HG03064 (cell line): ENCODE results near the gene KNSTRN.

Experiments
- ATAC-seq: cut with Tn5 transposase; IDR thresholded peaks from one replicate; pipeline ENCODE4 v1.9.1; 2021; ENCODE audit warnings: low read depth; ENCODE audit not compliant: unreplicated experiment

The KNSTRN gene

DNA sequence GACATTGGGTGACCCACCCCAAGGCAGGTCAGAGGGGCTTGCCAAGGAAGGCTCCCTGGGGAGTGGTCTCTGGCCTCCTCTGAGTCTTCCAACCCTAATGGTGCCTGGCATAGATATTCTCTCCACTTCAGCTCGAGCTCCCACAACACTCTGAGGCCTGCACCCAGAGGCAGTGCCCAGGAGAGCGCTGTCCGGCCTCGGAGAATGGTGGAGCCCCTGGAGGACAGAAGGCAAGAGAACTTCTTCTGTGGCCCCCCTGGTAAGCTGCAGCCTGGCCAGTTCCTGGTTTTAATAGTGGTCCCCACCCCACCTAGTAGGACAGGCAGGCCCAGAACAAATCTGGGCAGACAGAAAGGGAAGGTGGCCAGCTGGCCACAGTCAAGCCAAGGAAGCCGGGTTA lies 17.5 kb upstream of the KNSTRN start:
- no peak for ATAC-seq

DNA sequence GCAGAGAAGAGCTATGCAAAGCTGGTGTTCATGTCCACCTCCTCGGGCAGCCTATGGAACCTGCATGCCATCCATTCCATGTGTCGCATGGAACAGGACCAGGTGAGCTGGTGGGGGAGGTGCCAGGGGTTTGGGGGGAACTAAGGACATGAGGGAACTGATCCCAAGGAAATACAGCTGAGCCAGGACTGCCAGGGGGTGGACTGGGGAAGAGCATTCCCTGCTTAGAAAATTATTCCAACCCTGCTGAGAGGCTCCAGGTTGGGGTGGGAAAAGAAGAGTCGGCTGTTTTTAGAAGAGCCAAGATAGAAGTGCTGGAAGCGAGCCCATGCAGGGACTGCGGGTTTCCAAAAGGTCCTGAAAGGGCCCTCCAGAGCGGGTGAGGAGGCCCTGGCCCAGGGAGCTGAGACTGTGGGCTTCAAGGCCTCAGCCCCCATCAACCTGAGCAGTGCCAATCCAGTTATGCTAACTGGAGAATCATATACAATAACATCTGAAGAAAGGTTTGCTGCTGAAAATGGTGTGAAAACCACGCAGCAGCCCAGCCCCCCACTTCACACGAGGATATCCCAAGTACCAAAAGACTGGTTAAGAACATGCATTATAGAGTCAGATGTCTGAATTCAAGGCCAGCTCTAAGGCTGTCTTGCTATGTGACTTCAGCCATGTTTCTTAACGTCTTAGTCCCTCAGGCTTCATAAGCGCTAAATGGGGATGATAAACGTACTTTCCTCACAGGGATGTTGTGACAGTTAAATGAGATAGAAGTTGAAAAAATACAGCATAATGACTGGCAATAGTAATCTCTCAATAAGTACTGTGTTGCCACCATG lies 16.7 kb upstream of the KNSTRN start:
- ATAC-seq, result no peak

DNA sequence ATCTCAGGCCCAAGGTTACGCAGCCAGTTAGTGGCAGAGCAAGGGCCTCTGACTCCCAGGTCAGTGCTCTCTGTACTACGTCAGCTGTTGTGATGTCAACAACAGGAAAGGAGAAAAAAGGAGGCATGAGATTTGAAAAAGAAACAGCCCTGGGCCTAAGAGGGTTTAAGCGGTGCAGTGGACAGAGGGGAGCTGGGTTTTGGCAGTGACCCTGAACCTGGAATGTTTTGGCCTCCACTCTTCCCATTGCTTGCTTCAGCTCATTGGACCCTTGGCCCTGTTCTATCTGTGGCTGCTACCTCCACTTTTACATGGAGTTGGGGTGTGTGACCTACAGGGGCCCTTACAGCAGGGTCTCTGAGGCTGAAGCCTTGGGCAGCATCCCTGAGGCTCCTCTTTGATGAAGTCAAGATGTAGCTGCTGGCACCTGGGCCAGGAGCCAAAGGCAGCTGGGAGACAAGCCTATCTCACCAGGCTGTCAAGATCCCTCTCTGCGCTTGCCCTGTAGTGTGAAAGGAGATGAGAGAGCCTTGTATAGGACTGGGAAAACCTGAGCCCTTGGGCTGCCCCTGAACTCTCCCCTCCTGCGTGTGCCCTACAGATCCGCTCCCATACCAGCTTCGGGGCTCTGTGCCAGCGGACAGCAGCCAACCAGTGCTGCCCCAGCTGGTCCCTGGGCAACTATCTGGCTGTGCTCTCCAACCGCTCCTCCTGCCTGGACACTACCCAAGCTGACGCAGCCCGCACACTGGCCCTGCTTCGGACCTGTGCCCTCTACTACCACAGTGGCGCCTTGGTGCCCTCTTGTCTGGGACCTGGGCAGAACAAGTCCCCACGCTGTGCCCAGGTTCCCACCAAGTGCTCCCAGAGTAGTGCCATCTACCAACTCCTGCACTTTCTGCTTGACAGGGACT lies 15.8 kb upstream of the KNSTRN start:
- no peak for ATAC-seq

DNA sequence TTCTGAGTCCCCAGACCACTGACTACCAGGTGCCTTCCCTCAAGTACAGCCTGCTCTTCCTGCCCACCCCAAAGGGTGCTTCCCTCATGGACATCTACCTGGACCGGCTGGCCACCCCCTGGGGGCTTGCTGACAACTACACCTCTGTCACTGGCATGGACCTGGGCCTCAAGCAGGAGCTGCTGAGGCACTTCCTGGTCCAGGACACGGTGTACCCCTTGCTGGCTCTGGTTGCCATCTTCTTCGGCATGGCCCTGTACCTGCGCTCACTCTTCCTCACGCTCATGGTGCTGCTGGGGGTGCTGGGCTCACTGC lies 15.2 kb upstream of the KNSTRN start:
- ATAC-seq, result no peak

DNA sequence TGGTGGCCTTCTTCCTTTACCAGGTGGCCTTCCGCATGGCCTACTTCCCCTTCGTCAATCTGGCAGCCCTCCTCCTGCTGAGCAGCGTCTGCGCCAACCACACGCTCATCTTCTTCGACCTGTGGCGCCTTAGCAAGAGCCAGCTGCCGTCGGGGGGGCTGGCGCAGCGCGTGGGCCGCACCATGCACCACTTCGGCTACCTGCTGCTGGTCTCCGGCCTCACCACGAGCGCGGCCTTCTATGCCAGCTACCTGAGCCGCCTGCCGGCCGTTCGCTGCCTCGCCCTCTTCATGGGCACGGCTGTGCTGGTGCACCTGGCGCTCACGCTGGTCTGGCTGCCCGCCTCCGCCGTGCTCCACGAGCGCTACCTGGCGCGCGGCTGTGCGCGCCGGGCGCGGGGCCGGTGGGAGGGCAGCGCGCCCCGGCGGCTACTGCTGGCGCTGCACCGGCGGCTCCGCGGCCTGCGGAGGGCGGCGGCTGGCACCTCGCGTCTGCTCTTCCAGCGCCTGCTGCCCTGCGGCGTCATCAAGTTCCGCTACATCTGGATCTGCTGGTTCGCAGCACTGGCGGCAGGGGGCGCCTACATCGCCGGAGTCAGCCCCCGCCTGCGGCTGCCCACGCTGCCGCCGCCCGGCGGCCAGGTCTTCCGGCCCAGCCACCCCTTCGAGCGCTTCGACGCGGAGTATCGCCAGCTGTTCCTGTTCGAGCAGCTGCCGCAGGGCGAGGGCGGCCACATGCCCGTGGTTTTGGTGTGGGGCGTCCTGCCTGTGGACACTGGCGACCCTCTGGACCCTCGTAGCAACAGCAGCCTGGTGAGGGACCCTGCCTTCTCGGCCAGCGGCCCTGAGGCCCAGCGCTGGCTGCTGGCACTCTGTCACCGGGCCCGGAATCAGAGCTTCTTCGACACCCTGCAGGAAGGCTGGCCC lies 14.6 kb upstream of the KNSTRN start:
- peak; percentile 76 for ATAC-seq

DNA sequence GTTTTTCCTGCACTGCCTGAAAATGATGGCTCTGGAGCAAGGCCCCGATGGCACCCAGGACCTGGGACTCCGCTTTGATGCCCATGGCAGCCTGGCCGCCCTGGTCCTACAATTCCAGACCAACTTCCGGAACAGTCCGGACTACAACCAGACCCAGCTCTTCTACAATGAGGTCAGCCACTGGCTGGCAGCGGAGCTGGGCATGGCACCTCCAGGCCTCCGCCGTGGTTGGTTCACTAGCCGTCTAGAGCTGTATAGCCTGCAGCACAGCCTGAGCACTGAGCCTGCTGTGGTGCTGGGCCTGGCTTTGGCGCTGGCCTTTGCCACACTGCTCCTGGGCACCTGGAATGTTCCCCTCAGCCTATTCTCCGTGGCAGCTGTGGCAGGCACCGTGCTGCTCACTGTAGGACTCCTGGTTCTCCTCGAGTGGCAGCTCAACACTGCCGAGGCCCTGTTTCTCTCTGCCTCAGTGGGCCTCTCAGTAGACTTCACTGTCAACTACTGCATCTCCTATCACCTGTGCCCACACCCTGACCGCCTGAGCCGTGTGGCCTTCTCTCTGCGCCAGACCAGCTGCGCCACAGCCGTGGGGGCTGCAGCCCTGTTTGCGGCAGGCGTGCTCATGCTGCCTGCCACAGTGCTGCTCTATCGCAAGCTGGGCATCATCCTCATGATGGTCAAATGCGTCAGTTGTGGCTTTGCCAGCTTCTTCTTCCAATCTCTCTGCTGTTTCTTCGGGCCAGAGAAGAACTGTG lies 13.6 kb upstream of the KNSTRN start:
- no peak for ATAC-seq

DNA sequence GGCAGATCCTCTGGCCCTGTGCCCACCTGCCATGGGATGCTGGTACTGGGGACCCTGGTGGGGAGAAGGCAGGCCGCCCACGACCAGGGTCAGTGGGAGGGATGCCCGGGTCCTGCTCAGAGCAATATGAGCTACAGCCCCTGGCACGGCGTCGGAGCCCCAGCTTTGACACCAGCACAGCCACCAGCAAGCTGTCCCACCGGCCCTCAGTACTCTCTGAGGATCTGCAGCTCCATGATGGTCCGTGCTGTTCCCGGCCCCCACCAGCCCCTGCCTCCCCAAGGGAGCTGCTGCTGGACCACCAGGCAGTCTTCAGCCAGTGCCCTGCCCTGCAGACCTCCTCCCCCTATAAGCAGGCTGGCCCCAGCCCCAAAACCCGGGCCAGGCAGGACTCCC lies 13.0 kb upstream of the KNSTRN start:
- ATAC-seq, result no peak

DNA sequence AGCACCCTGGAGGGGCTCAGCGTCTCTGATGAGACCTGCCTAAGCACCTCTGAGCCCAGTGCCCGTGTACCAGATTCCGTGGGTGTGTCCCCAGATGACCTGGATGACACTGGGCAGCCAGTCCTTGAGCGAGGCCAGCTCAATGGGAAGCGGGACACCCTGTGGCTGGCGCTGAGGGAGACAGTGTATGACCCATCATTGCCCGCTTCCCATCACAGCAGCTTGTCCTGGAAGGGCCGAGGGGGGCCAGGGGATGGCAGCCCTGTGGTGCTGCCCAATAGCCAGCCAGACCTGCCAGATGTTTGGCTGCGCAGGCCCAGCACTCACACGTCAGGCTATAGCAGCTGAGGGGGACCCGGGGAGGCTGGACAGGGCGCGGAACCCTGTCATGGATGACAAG lies 12.6 kb upstream of the KNSTRN start:
- no peak for ATAC-seq

DNA sequence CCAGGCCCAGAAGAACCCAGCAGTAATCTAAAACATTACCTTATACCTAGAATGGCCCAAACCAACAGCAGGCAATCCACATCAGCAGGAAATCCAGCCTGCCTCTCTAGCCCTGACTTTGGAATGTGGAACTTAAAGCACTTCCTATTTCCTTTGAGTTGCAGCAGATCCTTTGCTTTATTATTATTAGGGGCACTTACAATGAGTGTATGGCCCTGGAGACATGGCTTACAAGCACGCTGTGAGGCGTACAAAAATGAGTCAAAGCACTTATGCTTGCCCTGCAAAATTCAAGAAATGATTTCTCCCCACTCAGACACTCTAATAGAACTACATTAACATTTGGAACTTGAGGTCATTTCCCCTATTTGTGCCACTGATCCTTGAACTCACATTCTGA lies 9.5 kb upstream of the KNSTRN start:
- no peak for ATAC-seq

DNA sequence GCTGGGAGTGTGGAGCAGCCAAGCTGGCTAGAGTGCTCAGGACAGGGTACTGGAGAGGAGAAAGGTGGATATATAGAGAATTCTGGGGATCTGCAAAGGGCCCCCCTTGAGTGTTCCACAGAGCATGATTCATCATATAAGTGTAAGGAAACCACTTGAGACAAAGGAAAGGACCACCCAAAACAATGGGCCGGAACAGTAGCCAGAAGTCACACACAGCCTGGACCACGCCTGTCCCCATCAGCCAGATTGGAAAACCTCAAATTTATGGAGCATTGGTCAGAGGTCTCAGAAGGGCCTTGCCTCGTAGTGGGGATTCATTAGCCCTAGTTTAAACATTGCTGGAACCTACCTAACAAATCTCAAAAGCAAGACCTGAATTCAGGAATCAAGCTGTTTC lies 4.9 kb upstream of the KNSTRN start:
- no peak for ATAC-seq

DNA sequence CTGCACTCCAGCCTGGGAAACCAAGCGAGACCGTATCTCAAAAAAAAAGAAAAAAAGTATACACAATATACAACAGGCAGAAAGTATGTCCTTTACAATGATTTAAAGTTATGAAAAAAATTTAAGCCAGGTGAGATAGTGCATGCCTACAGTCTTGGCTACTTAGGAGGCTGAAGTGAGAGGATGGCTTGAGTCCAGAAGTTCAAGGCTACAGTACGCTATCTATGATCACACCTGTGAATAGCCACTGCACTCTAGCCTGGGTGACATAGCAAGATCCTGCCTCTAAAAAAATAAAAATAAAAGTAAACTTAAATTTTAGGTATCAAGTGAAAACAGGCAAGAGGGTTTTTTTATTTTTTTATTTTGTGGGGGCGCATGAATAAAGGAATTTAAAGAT lies 3.1 kb upstream of the KNSTRN start:
- no peak for ATAC-seq

DNA sequence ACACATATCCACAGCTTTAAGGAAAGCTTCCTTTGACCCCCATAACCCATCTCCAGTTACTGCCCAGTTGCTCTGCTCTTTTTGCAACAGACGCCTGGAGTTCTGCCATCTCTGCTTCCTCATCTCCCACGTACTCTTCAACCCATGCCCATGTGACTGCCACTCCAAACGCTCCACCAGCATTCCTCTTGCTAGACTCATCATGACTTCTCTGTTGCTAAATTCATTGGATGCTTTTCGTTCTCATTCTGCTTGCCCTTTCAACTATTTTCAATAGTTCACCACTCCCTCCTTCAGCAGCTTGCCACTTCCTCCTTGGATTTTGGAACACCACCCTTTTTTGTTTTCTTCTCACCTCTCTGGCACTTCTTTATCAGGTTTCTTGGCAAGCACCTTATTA lies 2.7 kb upstream of the KNSTRN start:
- no peak for ATAC-seq

DNA sequence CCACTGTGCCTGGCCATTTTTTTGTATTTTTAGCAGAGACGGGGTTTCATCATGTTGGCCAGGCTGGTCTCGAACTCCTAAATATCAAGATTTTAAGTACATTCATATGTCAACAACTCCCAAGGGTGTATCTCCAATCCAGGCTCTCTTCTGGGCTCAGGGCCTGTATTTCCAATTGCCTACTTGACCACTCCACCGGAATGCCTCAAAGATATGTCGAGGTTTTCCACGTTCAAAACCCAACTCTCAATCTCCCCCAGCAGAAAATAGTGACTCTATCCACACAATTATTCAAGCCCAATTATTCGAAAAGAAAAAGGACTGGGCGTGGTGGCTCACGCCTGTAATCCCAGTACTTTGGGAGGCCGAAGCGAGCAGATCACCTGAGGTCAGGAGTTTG lies 1.9 kb upstream of the KNSTRN start:
- no peak for ATAC-seq

DNA sequence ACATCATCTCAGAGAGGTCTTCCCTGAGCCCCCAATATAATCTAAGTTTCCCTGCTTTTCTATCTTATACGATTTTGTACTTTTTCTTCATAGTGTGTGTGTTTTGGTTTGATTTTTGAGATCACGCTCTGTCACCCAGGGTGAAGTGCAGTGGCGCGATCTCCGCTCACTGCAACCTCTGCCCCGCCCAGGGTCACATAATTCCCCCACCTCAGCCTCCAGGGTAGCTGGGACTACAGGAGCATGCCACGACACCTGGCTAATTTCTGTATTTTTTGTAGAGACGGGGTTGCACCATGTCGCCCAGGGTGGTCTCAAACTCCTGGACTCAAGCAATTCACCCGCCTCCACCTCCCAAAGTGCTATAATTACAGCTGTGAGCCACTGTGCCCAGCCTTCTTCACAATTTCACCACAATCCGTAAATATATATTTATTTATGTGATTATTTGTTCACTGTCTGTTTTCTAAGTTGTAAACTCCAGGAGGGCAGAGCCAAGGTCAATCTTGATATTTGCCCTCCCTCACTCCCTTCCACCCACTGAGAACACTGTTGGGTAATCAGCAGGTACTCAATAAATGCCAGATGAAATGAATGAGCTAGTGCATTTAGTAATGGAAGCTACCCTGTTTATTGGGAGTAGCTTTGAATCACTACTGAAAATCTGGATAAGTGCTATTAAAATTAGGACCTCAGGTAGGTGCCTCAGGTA lies 547 bp upstream of the KNSTRN start:
- ATAC-seq, result no peak

DNA sequence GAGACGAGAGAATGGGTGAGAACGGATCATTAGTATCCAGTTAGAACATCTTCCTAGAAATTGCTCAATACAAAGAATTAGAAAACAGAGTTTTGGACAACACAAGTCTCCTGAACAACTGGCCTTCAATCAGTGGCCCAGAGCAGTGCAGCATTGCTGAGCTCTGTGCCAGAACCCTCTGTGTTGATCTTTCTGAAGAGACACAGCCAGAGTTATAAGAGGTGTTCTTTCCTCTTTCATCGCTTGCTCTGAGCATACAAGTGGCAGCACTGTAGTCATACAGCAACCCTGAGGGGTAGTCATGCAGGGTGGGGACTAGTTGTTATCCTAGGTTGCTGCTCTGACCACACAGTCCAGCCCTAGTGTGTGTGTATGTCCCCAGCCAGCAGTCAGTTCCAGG lies 4.0 kb downstream of the KNSTRN start:
- ATAC-seq, result no peak

DNA sequence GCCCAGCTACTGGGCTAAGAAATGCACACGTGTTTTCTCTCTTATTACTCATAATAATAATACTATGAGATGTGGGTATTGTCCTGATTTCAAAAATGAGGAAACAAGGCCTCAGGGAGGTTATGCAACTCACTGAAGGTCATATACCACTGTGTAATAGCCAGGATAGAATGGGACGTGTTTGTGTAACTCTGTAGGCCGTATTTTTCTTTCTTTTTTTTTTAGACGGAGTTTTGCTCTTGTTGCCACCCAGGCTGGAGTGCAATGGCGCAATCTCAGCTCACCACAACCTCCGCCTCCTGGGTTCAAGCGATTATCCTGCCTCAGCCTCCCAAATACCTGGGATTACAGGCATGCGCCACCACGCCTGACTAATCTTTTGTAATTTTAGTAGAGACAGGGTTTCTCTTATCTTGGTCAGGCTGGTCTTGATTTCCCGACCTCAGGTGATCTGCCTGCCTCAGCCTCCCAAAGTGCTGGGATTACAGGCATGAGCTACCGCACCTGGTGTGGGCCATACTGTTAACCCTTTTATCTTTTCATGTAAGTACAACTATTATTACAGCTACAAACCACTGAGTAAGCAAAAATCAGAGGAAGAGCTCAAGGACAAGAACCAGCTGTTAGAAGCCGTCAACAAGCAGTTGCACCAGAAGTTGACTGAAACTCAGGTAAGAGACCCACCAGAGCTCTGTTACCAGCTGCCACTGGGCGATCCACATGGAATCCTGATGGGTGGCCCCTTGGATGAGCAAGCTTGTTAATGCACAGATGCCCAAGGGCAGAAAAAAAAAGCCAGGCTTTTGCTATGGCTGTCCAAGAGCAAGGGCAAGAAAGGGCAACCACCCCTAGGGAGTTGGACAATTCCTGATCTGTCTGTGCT lies 6.7 kb downstream of the KNSTRN start:
- ATAC-seq, result no peak

DNA sequence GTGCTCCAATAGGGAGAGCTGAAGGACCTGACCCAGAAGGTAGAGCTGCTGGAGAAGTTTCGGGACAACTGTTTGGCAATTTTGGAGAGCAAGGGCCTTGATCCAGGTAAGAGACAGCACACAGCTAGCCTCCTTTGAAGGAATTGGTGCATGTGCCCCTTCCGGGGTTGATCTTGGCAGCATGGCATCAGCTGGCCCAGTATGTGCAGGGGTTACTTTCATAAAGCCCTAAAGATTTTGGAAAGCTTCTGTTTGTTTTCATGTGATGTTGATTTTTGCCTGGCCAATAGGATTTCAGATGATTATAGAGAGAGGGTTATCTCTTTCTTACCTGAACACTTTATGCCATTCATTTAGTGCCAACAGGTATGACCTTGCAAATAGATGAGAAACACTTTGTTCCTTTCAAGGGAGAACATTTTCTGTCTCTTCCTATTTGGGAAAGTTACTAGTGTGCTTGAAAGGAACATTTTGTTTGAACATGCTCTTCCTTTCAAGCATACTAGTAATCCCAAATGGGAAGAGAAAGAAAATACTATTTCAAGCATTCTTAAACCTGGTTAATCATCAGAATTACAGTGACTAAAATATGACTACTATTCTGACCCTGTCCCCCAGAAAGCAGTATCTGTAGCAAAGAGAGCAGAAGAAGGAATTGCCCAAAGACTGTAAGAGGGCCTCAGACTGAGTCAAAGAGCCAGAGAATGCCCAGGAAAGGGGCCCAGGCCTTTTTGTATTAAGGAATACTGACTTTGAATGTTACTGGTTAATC lies 7.5 kb downstream of the KNSTRN start:
- no peak for ATAC-seq
